Urinary bladder (tissue), 4 donors: ENCODE measurements around the gene LUZP1. TPM values are rescaled to one million over a fixed set of nuclear protein-coding genes. Genes with fewer than 3 reads are reported as not detected.
A peak's percentile ranks its signal among the peaks of the same experiment; 100 is the strongest.

Experiments used
- DNase-seq: peaks from one replicate; pipeline ENCODE4 v3.0.0-alpha.2; 2015; ENCODE audit errors: extremely low spot score
- H3K27ac ChIP-seq: one replicate; pipeline ENCODE4 v1.5.1; 2013; ENCODE audit warnings: low read depth, mild to moderate bottlenecking, moderate library complexity
- H3K36me3 ChIP-seq: one replicate; pipeline ENCODE4 v1.6.1; 2013; ENCODE audit warnings: mild to moderate bottlenecking, moderate library complexity; ENCODE audit not compliant: insufficient read depth
- H3K4me1 ChIP-seq: one replicate; pipeline ENCODE4 v1.6.1; 2013; ENCODE audit warnings: mild to moderate bottlenecking, moderate library complexity; ENCODE audit not compliant: insufficient read depth
- H3K4me3 ChIP-seq: one replicate; pipeline ENCODE4 v1.5.1; 2013; ENCODE audit warnings: low read depth, low read length
- WGBS: extraction: QIAGEN DNeasy Blood & Tissue Kit; methylation state at CpG from one replicate; pipeline ENCODE4 v1.1.7; 2013; 5-methylcytosine and 5-hydroxymethylcytosine counted together
- polyA plus RNA-seq: library from polyadenylated mRNA; stranded (reverse); fragments of 200-250 nt; gene quantifications from one replicate; pipeline ENCODE4 v1.2.3, GENCODE V29; 2013
- total RNA-seq: library from RNA; depleted of rRNA; stranded (reverse); fragments of >200 nt; gene quantifications from one replicate; pipeline ENCODE4 v1.2.3, GENCODE V29; 2014
- donor health status: healthy with polysubstance abuse.
- donor health status: healthy.

LUZP1 gene
- total and polyA plus RNA-seq, 2 donors, result 13.5 to 25.0 TPM

GRCh38 chr1:23156940-23157339, 11.7 kb downstream of the LUZP1 start:
- DNase-seq, result no peak
- 95% methylated on average over 4 of the region's 4 CpGs for WGBS
- no peaks in the 10 kb centered on the region for H3K36me3 ChIP-seq
- no peaks in the 10 kb centered on the region for H3K4me1 ChIP-seq
- no peak overlapping the region for H3K4me3 ChIP-seq
- no peak overlapping the region for H3K27ac ChIP-seq

GRCh38 chr1:23152966-23153684, 15.5 kb downstream of the LUZP1 start:
- H3K27ac ChIP-seq, result no peak overlapping the region
- no peak for DNase-seq
- no peaks in the 10 kb centered on the region for H3K36me3 ChIP-seq
- WGBS, result 49% methylated on average over 1 of the region's 1 CpG
- no peaks in the 10 kb centered on the region for H3K4me1 ChIP-seq
- H3K4me3 ChIP-seq, result no peak overlapping the region

DNA sequence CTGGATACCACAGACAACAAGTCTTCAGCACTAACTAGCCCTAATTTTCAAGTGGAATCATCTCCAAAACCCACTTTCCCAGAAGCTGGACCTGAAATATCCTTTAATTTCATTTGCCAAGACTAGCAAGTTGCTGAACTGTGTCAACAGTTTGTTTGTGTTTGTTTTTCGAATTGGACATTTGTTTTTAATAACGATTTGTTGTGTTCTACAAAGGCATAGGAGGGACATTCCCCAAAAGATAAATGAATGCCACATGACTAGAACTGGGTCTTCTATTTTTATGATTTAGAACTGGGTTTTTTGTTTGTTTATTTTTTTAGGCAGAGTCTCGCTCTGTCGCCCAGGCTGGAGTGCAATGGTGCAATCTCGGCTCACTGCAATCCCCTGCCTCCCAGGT, 17.9 kb downstream of the LUZP1 start:
- Histone ChIP-seq H3K4me1 (no peaks in the 10 kb centered on the region), H3K4me3 (no peak overlapping the region), H3K36me3 (no peaks in the 10 kb centered on the region), H3K27ac (no peak overlapping the region)
- no peak for DNase-seq
- WGBS, result 78% methylated on average over 5 of the region's 5 CpGs

- DNase-seq, result no peak
- no peaks in the 10 kb centered on the region for H3K4me1 ChIP-seq
- no peaks in the 10 kb centered on the region for H3K36me3 ChIP-seq
- H3K27ac ChIP-seq, result no peak overlapping the region
- no peak overlapping the region for H3K4me3 ChIP-seq
- 84% methylated on average over 2 of the region's 2 CpGs for WGBS
Measured at GRCh38 chr1:23150125-23150524, 18.5 kb downstream of the LUZP1 start.

- H3K36me3 ChIP-seq, result no peaks in the 10 kb centered on the region
- no peak overlapping the region for H3K4me3 ChIP-seq
- no peaks in the 10 kb centered on the region for H3K4me1 ChIP-seq
- WGBS, result 59% methylated on average over 1 of the region's 1 CpG
- no peak overlapping the region for H3K27ac ChIP-seq
- no peak for DNase-seq
Measured at GRCh38 chr1:23149114-23149513, 19.5 kb downstream of the LUZP1 start.

DNA sequence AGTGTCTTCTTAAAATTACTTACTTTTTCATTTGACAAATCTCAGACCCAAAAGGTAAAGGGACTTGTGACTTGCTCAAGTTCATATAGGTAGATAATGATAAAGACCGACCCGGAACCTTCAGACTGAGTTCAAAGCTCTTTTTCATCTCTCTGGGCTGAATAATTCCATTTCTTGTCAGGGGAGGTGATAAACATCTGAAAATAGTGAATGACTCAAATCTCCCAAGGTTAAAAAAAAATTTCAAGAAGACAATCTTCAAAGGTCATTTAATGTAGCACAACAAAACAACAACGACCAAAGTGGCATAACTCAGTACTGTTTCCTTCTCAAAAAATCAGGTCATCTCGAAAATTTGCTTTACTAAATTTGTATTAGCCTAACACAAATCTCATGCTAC, 20.6 kb downstream of the LUZP1 start:
- Histone ChIP-seq H3K27ac (no peak overlapping the region), H3K36me3 (no peaks in the 10 kb centered on the region), H3K4me1 (no peaks in the 10 kb centered on the region), H3K4me3 (no peak overlapping the region)
- 78% methylated on average over 4 of the region's 4 CpGs for WGBS
- no peak for DNase-seq

DNA sequence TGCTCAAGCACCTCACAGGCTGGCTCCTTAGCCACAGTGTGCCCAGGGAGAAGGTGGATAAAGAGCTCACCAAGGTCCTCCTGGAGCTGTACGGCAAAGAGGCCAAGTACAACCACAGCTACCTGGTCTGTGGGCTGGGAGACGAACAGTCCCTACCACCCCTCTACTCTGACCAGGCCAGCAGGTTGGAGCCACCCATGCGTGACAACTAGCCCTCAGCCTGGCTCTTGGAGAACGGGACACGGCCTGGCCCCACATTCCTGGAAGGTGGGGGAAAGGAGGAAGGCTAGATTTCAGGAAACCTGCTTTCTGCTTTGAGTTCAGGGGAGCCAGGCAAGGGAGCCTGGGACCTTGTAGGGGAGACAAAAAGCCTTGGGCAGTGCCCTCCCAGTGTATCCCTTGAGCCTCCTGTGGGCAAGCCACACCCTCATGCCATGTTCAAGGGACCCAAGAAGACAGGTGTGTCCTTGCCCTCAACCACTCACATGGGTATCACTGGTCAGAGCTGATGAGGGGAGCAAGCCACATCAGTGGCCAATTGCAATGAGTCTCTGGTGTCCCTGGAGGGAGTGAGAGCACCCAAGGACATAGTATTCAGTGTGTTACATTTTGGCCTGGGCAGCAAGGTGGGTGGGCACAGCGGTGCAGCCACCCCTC, 27.6 kb downstream of the LUZP1 start:
- 96% methylated on average over 6 of the region's 6 CpGs for WGBS
- peaks cover 1% of the 10 kb centered on the region for H3K4me1 ChIP-seq
- H3K4me3 ChIP-seq, result no peak overlapping the region
- peaks cover 2% of the 10 kb centered on the region for H3K36me3 ChIP-seq
- H3K27ac ChIP-seq, result no peak overlapping the region
- no peak for DNase-seq

GRCh38 chr1:23135268-23135667, 33.4 kb downstream of the LUZP1 start:
- 87% methylated on average over 2 of the region's 2 CpGs for WGBS
- Histone ChIP-seq H3K36me3 (peaks cover 2% of the 10 kb centered on the region), H3K27ac (no peak overlapping the region), H3K4me3 (no peak overlapping the region), H3K4me1 (no peaks in the 10 kb centered on the region)
- no peak for DNase-seq

GRCh38 chr1:23134055-23134454, 34.6 kb downstream of the LUZP1 start:
- no peak overlapping the region for H3K4me3 ChIP-seq
- no peak overlapping the region for H3K27ac ChIP-seq
- DNase-seq, result no peak
- H3K4me1 ChIP-seq, result no peaks in the 10 kb centered on the region
- 89% methylated on average over 4 of the region's 4 CpGs for WGBS
- H3K36me3 ChIP-seq, result peaks cover 2% of the 10 kb centered on the region

- Histone ChIP-seq H3K4me1 (no peaks in the 10 kb centered on the region), H3K36me3 (peaks cover 2% of the 10 kb centered on the region), H3K27ac (no peak overlapping the region), H3K4me3 (no peak overlapping the region)
- DNase-seq, result no peak
- WGBS, result 94% methylated on average over 5 of the region's 5 CpGs
Measured at GRCh38 chr1:23133587-23133986, 35.1 kb downstream of the LUZP1 start.

- no peak overlapping the region for H3K27ac ChIP-seq
- peaks cover 2% of the 10 kb centered on the region for H3K36me3 ChIP-seq
- WGBS, result 63% methylated on average over 1 of the region's 1 CpG
- H3K4me3 ChIP-seq, result no peak overlapping the region
- no peaks in the 10 kb centered on the region for H3K4me1 ChIP-seq
- no peak for DNase-seq
Measured at GRCh38 chr1:23132033-23132432, 36.6 kb downstream of the LUZP1 start.

DNA sequence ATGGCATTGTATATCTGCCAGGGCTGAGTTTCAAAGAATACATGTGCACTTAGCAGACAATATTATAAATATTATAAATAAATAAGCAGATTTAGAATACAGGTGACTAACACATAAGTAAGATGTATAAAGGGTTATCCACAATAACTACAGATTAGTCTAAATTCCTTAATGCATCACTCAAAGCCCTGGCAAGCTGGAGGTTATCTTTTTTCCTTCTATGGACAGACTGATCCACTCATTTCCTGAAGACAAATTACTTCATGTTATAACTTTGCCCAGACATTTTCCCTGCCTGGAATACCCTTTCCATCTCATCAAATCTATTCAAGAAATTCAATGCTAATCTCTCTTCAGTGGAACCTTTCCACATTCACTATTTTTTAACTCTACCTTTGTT, 38.8 kb downstream of the LUZP1 start:
- H3K27ac ChIP-seq, result no peak overlapping the region
- DNase-seq, result no peak
- no peaks in the 10 kb centered on the region for H3K4me1 ChIP-seq
- no peaks in the 10 kb centered on the region for H3K36me3 ChIP-seq
- H3K4me3 ChIP-seq, result no peak overlapping the region

- DNase-seq, result peak; percentile 21
- no peaks in the 10 kb centered on the region for H3K4me1 ChIP-seq
- no peaks in the 10 kb centered on the region for H3K36me3 ChIP-seq
- H3K4me3 ChIP-seq, result no peak overlapping the region
- 73% methylated on average over 3 of the region's 3 CpGs for WGBS
- no peak overlapping the region for H3K27ac ChIP-seq
Measured at GRCh38 chr1:23126801-23127200, 41.9 kb downstream of the LUZP1 start.

DNA sequence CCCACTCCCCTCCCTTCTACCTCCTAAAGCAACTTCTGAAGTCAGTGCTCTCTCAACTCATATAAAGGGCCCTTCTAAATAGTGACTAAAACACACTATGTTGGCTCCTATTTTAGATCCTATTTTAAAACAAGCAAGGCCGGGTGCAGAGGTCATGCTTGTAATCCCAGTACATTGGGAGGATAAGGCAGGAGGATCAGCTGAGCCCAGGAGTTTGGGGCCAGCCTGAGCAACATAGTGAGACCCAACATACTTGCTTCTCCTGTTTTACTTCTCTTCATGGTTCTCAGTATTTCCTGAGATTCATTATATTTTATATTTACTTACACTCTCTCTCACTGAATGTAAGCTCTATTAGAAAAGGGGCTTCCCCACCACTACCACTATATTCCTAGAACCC, 42.5 kb downstream of the LUZP1 start:
- no peaks in the 10 kb centered on the region for H3K4me1 ChIP-seq

More for the DNA sequence above, 42.5 kb downstream of the LUZP1 start:
- no peak for DNase-seq
- peak overlapping the region; percentile 18 for H3K27ac ChIP-seq
- no peaks in the 10 kb centered on the region for H3K36me3 ChIP-seq
- WGBS, result 51% methylated on average over 1 of the region's 1 CpG
- no peak overlapping the region for H3K4me3 ChIP-seq
